Fibroblast of peridontal ligament (primary cell): ENCODE measurements around the gene KIF4A.
A peak's percentile ranks its signal among the peaks of the same experiment; 100 is the strongest.
"Not testable (repeated sequence)": the region's sequence is repeated elsewhere in the genome, so short reads cannot be mapped to it uniquely, and the experiment has no call there.

ENCODE experiments used
- DNase-seq: peaks from one replicate; pipeline ENCODE4 v3.0.0-alpha.2; 2010; ENCODE audit errors: extremely low read depth

Gene KIF4A

GRCh38 chrX:70289793-70290770, at the start of gene KIF4A, which contains the start of gene PDZD11:
Gene KIF4A (plus strand): TSS chrX:70290104. CDS start chrX:70290459, 355 bp downstream.
Gene PDZD11 (minus strand): TSS chrX:70289927. CDS start chrX:70289341, 586 bp downstream.
- peak; percentile 72 for DNase-seq

- no peak for DNase-seq
These were observed 49.2 kb upstream of the KIF4A start for GRCh38 chrX:70240751-70241150.

- DNase-seq, result no peak
These were observed 48.4 kb upstream of the KIF4A start for GRCh38 chrX:70241501-70241900.

- not testable (repeated sequence) for DNase-seq
These were observed 46.3 kb upstream of the KIF4A start for GRCh38 chrX:70243601-70244000.

GRCh38 chrX:70244881-70245280, 45.0 kb upstream of the KIF4A start:
- no peak for DNase-seq

- no peak for DNase-seq
These were observed 42.7 kb upstream of the KIF4A start for GRCh38 chrX:70247252-70247651.

GRCh38 chrX:70252491-70252890, 37.4 kb upstream of the KIF4A start:
- DNase-seq, result no peak

GRCh38 chrX:70253377-70254062, 36.4 kb upstream of the KIF4A start:
- DNase-seq, result no peak

- DNase-seq, result no peak
These were observed 35.9 kb upstream of the KIF4A start for GRCh38 chrX:70254063-70254400.

GRCh38 chrX:70254909-70255308, 35.0 kb upstream of the KIF4A start:
- no peak for DNase-seq

- no peak for DNase-seq
These were observed 34.5 kb upstream of the KIF4A start for GRCh38 chrX:70255452-70255851.

GRCh38 chrX:70257423-70258288, 32.2 kb upstream of the KIF4A start:
- no peak for DNase-seq

- no peak for DNase-seq
These were observed 29.8 kb upstream of the KIF4A start, which contains the start of gene P2RY4 for GRCh38 chrX:70260104-70260503. Gene P2RY4 (minus strand): TSS chrX:70260204. CDS start chrX:70259624, 580 bp downstream.

GRCh38 chrX:70262952-70263567, 26.8 kb upstream of the KIF4A start:
- DNase-seq, result peak; percentile 19

GRCh38 chrX:70264784-70265183, 25.1 kb upstream of the KIF4A start:
- no peak for DNase-seq

- DNase-seq, result no peak
These were observed 21.9 kb upstream of the KIF4A start, which contains the start of gene ARR3 for GRCh38 chrX:70268034-70268433. Gene ARR3 (plus strand): TSS chrX:70268334. CDS start chrX:70269386, 1,052 bp downstream.

GRCh38 chrX:70274029-70274428, 15.9 kb upstream of the KIF4A start:
- DNase-seq, result not testable (repeated sequence)

GRCh38 chrX:70279081-70279480, 10.8 kb upstream of the KIF4A start:
- DNase-seq, result no peak

GRCh38 chrX:70280573-70280972, 9.3 kb upstream of the KIF4A start:
- DNase-seq, result no peak

GRCh38 chrX:70281951-70282350, 8.0 kb upstream of the KIF4A start, which contains the start of gene RAB41:
Gene RAB41 (plus strand): TSS chrX:70282172. CDS start chrX:70282218, 46 bp downstream.
- no peak for DNase-seq
